Mesothelial cell of epicardium (in vitro differentiated cells): ENCODE data around the gene ZNF280B. TPM values are rescaled to one million over a fixed set of nuclear protein-coding genes. Genes with fewer than 3 reads are reported as not detected.

Source experiments
- DNase-seq, 2 experiments: peaks; one replicate each; pipeline ENCODE4 v3.0.0; 2021; ENCODE audit warnings: low spot score in 2 of 2; ENCODE audit not compliant: unreplicated experiment in 2 of 2
- H3K27ac Mint-ChIP-seq: 2 replicates; pipeline ENCODE4 v1.8.0; 2021; ENCODE audit warnings: mixed read lengths
- H3K27me3 Mint-ChIP-seq: 2 replicates; pipeline ENCODE4 v1.8.0; 2021; ENCODE audit warnings: low read depth, mixed read lengths
- H3K36me3 Mint-ChIP-seq: 2 replicates; pipeline ENCODE4 v1.8.0; 2021; ENCODE audit warnings: mixed read lengths
- H3K4me1 Mint-ChIP-seq: 2 replicates; pipeline ENCODE4 v1.8.0; 2021; ENCODE audit warnings: mixed read lengths
- H3K4me3 Mint-ChIP-seq: 2 replicates; pipeline ENCODE4 v1.8.0; 2021; ENCODE audit warnings: mild to moderate bottlenecking, moderate library complexity, mixed read lengths
- H3K9me3 Mint-ChIP-seq: 2 replicates; pipeline ENCODE4 v1.8.0; 2021; ENCODE audit warnings: mixed read lengths
- total RNA-seq: library from RNA; stranded (reverse); gene quantifications from 3 replicates; pipeline ENCODE4 v1.2.1, GENCODE V29; 2021
- TF ChIP-seq, protein P1 (sequence below): fragments of 200-600 bp; sonication (generic); IDR thresholded peaks from one replicate; pipeline ENCODE4 v1.5.0; 2021; ENCODE audit warnings: antibody characterized with exemption; ENCODE audit not compliant: unreplicated experiment

Gene ZNF280B
- total RNA-seq, 1 donor from 2014 or later = 6.4 TPM

- H3K27me3 Mint-ChIP-seq = peaks cover 42% of the 10 kb centered on the region
- H3K4me3 Mint-ChIP-seq = no peak overlapping the region
Observed at GRCh38 chr22:22526125-22526912, 17.8 kb upstream of the ZNF280B start.

GRCh38 chr22:22523494-22523893 lies 15.0 kb upstream of the ZNF280B start:
- no peaks in the 10 kb centered on the region for H3K36me3 Mint-ChIP-seq
- peaks cover 38% of the 10 kb centered on the region for H3K27me3 Mint-ChIP-seq
- no peak overlapping the region for H3K4me3 Mint-ChIP-seq
- H3K27ac Mint-ChIP-seq = no peak overlapping the region
- DNase-seq = no peak
- peaks cover 2% of the 10 kb centered on the region for H3K4me1 Mint-ChIP-seq
- no peaks in the 10 kb centered on the region for H3K9me3 Mint-ChIP-seq
- TF ChIP-seq, protein P1, sequence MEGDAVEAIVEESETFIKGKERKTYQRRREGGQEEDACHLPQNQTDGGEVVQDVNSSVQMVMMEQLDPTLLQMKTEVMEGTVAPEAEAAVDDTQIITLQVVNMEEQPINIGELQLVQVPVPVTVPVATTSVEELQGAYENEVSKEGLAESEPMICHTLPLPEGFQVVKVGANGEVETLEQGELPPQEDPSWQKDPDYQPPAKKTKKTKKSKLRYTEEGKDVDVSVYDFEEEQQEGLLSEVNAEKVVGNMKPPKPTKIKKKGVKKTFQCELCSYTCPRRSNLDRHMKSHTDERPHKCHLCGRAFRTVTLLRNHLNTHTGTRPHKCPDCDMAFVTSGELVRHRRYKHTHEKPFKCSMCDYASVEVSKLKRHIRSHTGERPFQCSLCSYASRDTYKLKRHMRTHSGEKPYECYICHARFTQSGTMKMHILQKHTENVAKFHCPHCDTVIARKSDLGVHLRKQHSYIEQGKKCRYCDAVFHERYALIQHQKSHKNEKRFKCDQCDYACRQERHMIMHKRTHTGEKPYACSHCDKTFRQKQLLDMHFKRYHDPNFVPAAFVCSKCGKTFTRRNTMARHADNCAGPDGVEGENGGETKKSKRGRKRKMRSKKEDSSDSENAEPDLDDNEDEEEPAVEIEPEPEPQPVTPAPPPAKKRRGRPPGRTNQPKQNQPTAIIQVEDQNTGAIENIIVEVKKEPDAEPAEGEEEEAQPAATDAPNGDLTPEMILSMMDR = no peak

More at GRCh38 chr22:22526125-22526912, 17.8 kb upstream of the ZNF280B start:
- DNase-seq = no peak
- TF ChIP-seq, protein P1 = no peak
- Mint-ChIP-seq H3K9me3 (no peaks in the 10 kb centered on the region), H3K27ac (no peak overlapping the region), H3K4me1 (no peaks in the 10 kb centered on the region), H3K36me3 (no peaks in the 10 kb centered on the region)

DNA sequence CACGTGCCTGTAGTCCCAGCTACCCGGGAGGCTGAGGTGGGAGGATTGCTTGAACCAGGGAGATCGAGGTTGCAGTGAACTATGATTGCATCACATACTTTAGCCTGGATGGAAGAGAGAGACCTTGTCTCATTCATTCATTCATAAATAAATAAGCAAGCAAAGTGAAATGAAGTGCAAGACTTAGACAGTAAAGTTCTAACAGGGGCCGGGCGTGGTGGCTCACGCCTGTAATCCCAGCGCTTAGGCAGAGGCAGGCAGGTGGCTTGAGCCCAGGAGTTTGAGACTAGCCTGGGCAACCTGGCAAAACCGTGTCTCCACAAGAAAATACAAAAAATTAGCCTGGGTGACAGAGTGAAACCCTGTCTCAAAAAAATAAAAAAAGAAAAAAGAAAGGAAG lies 13.1 kb upstream of the ZNF280B start:
- Mint-ChIP-seq H3K36me3 (no peaks in the 10 kb centered on the region), H3K9me3 (no peaks in the 10 kb centered on the region), H3K4me3 (no peak overlapping the region), H3K27me3 (peaks cover 37% of the 10 kb centered on the region), H3K4me1 (peaks cover 2% of the 10 kb centered on the region), H3K27ac (no peak overlapping the region)
- TF ChIP-seq, protein P1 = no peak
- DNase-seq = no peak

DNA sequence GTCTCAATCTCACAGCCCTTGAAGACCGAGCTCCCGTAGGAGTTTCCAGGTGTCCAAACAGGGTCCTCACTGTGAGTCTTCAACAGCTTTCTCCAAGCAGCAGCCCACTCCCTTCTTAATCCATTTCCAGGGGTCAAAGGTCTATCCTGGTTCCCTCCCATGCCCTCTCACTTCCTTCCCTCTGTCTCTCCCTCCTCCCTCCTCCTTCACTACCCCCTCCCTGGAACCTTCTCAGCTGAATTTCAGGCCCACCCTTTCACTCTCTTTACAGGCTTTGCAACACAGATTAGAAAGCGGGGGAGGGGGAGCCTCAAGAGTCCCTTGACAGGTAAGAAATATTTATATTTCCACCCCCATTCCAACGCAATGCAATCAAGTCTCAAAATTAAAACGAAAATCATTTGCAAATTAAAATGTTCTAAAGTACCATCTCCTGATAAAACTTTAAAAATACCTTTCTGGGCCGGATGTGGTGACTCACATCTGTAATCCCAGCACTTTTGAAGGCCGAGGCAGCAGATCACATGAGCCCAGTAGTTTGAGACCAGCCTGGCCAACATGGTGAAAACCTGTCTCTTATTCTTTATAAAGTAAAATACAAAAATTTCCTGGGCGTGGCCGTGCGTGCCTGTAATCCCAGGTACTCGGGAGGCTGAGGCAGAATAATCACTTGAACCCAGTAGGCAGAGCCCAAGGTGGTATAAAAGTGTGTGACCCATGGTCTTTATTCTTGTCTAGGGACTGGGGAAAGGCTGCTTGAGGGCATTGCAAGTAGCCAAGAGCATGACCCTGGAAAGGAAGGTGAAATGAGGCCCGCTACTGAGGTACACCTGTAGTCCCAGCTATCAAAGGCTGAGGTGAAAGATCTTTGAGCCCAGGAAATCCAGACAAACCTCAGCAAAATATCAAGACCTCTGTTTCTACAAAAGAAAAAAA lies 12.4 kb upstream of the ZNF280B start:
- Mint-ChIP-seq H3K27me3 (peaks cover 38% of the 10 kb centered on the region), H3K36me3 (no peaks in the 10 kb centered on the region), H3K4me1 (peaks cover 2% of the 10 kb centered on the region), H3K27ac (no peak overlapping the region), H3K4me3 (no peak overlapping the region), H3K9me3 (no peaks in the 10 kb centered on the region)
- no peak for DNase-seq
- TF ChIP-seq, protein P1 = no peak

DNA sequence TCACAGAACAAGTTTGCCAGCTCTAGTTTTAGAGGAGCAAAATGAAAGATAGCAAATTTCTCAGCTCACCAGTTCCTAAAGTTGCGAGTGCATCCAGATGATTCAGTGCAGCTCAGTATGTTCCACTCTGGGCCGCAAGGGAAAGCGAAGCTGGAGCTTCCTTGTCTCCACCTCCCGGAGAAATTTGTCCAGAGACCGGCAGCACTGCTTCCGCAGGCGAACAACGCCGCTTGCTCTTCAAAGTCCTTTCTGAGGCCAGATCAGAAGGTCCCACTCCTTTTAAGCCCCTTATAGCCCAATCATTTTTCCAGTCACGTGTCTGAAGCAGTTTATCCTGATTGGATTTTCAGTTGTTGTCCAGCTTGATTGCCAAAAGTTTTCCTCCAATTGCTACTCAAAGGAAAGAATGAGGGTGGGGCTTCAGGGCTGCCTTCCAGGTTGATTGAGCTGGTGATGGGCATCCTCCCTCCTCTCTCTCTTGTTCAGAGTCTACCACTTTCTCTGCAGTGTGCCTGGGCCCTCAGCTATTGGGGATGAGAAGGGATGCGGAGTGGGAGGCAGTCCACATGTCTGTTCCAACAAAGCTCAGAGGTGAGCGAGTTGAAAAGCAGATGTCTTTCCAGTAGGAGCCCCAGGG lies 11.6 kb upstream of the ZNF280B start, which contains the start of gene ZNF280A:
ZNF280A (minus strand) TSS at position 251 of the 637 bp plus-strand sequence. CDS start 4,640 bp downstream, outside the sequence.
- TF ChIP-seq, protein P1 = no peak
- no peak for DNase-seq
- Mint-ChIP-seq H3K4me3 (peak within 1 kb of the TSS; percentile 17), H3K4me1 (peaks cover 2% of the 10 kb centered on the region), H3K27ac (no peak within 1 kb of the TSS), H3K9me3 (no peaks in the 10 kb centered on the region), H3K27me3 (peaks cover 39% of the 10 kb centered on the region), H3K36me3 (no peaks in the 10 kb centered on the region)
